Bronchial epithelial cell (primary cell): Measurements from ENCODE around the gene EXOC6. TPM values are rescaled to one million over a fixed set of nuclear protein-coding genes. Genes with fewer than 3 reads are reported as not detected.

Experiments used
- DNase-seq: peaks from one replicate; pipeline ENCODE4 v3.0.0-alpha.2; 2010; ENCODE audit warnings: low read depth
- FAIRE-seq: peaks from 2 replicates; lab custom pipeline; 2011; peaks lifted over from hg19 to GRCh38; lab: Jason Lieb, UNC
- H3K27me3 ChIP-seq: 2 replicates; pipeline ENCODE4 v1.5.1; 2011; ENCODE audit warnings: low read length; ENCODE audit not compliant: control insufficient read depth, insufficient read depth
- H3K36me3 ChIP-seq: 2 replicates; pipeline ENCODE4 v1.5.1; 2011; ENCODE audit warnings: low read length; ENCODE audit not compliant: control insufficient read depth, insufficient read depth
- H3K4me3 ChIP-seq: 2 replicates; pipeline ENCODE4 v1.5.1; 2011; ENCODE audit warnings: mild to moderate bottlenecking, low read depth, low read length, control low read depth
- CTCF ChIP-seq: IDR thresholded peaks from 2 replicates; pipeline ENCODE4 v1.5.1; 2011; ENCODE audit warnings: mild to moderate bottlenecking, moderate library complexity, low read length, control low read depth, inconsistent platforms; ENCODE audit not compliant: insufficient read depth, severe bottlenecking
- total RNA-seq: library from RNA; depleted of rRNA; stranded (reverse); fragments of >200 nt; gene quantifications from 2 replicates; pipeline ENCODE4 v1.2.1, GENCODE V29; 2014

Gene EXOC6
- total RNA-seq, 1 donor from 2014 or later = 12.4 TPM

- no peak for TF ChIP-seq CTCF
Measured at GRCh38 chr10:92868557-92868956, 20.2 kb downstream of the EXOC6 start.

GRCh38 chr10:92873029-92873428, 24.7 kb downstream of the EXOC6 start:
- no peak overlapping the region for H3K4me3 ChIP-seq
- no peak for TF ChIP-seq CTCF
- no peak for DNase-seq
- H3K36me3 ChIP-seq = no peaks in the 10 kb centered on the region
- FAIRE-seq = no peak
- H3K27me3 ChIP-seq = no peaks in the 10 kb centered on the region

More at GRCh38 chr10:92868557-92868956, 20.2 kb downstream of the EXOC6 start:
- DNase-seq (peak; percentile 8), FAIRE-seq (no peak)
- Histone ChIP-seq H3K4me3 (no peak overlapping the region), H3K27me3 (no peaks in the 10 kb centered on the region), H3K36me3 (no peaks in the 10 kb centered on the region)

GRCh38 chr10:92876509-92877036, 28.3 kb downstream of the EXOC6 start:
- no peak for DNase-seq
- Histone ChIP-seq H3K36me3 (no peaks in the 10 kb centered on the region), H3K27me3 (no peaks in the 10 kb centered on the region), H3K4me3 (no peak overlapping the region)
- no peak for FAIRE-seq
- no peak for TF ChIP-seq CTCF

GRCh38 chr10:92880233-92880861, 32.0 kb downstream of the EXOC6 start:
- DNase-seq = peak; percentile 55

GRCh38 chr10:92880917-92881316, 32.6 kb downstream of the EXOC6 start:
- DNase-seq = no peak
- FAIRE-seq = no peak
- no peak for TF ChIP-seq CTCF
- Histone ChIP-seq H3K27me3 (no peaks in the 10 kb centered on the region), H3K4me3 (no peak overlapping the region), H3K36me3 (no peaks in the 10 kb centered on the region)

More at GRCh38 chr10:92880233-92880861, 32.0 kb downstream of the EXOC6 start:
- TF ChIP-seq CTCF = peak; percentile 33
- H3K4me3 ChIP-seq = no peak overlapping the region
- FAIRE-seq = no peak
- no peaks in the 10 kb centered on the region for H3K27me3 ChIP-seq
- no peaks in the 10 kb centered on the region for H3K36me3 ChIP-seq

- no peak for TF ChIP-seq CTCF
- no peak for FAIRE-seq
- DNase-seq = peak; percentile 50
- Histone ChIP-seq H3K4me3 (no peak overlapping the region), H3K27me3 (no peaks in the 10 kb centered on the region), H3K36me3 (no peaks in the 10 kb centered on the region)
Measured at GRCh38 chr10:92886334-92886961, 38.1 kb downstream of the EXOC6 start.
